GM19468 (cell line): ENCODE data around the gene DCTPP1.
A peak's percentile ranks its signal among the peaks of the same experiment; 100 is the strongest.

Experiments
- ATAC-seq: cut with Tn5 transposase; IDR thresholded peaks from one replicate; pipeline ENCODE4 v1.9.1; 2021; ENCODE audit warnings: mild to moderate bottlenecking, moderate library complexity, moderate number of reproducible peaks; ENCODE audit not compliant: unreplicated experiment; ENCODE audit errors: extremely low read depth

DCTPP1 gene

DNA sequence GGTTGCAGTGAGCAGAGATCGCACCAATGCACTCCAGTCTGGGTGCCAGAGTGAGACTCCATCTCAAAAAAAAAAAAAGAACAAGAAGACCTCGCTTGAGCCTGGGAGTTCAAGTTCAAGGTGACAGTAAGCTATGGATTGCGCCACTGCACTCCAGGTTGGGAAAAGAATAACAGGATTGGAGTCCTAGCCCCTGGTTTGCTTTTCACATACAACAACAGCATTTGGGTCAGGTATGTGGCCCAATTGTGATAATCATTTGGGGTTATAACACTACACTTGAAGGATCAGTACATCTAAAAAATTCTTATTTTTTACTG, 19.2 kb upstream of the DCTPP1 start:
- ATAC-seq: no peak

DNA sequence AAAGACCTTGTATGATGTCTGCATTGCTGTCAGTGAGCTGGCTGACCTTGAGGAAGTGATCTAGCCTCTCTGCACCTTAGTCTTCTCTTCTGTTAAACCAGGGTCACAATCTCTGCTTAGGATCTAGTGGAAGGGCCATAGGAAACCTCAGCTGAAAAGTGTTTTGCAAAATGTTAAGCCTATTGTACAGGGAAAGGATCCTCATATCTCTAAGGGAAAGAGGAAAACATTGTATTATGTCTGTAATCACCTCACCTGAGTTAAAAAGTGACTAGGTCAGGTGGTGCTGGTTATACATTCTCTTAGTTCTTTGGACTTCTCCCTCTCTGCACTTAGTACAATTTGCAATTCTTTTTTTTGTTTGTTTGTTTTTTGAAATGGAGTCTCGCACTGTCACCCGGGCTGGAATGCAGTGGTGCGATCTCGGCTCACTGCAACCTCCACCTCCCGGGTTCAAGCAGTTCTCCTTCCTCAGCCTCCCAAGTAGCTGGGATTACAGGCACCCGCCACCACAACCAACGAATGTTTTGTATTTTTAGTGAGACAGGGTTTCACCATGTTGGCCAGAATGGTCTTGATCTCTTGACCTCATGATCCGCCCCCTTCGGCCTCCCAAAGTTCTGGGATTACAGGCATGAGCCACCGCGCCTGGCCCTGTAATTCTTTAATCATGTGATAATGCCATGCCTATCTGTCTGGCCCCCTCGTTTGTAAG, 17.8 kb upstream of the DCTPP1 start:
- no peak for ATAC-seq

DNA sequence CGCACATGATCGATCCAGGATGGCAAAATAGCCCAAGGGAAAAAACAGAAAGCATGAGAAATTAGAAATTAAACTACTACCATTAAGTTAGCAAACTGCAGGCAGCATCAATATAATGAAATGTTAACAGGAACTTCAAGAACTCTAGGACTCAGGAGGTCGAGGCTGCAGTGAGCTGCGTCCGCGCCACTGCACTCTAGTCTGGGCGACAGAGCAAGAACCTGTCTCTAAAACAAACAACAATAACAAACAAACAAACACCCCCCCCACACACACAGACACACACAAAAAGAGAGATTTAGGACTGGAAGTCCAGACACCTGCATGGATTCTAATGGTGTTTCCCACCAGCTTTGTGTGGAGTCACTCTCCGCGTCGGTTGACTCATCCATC, 16.4 kb upstream of the DCTPP1 start:
- ATAC-seq: no peak

DNA sequence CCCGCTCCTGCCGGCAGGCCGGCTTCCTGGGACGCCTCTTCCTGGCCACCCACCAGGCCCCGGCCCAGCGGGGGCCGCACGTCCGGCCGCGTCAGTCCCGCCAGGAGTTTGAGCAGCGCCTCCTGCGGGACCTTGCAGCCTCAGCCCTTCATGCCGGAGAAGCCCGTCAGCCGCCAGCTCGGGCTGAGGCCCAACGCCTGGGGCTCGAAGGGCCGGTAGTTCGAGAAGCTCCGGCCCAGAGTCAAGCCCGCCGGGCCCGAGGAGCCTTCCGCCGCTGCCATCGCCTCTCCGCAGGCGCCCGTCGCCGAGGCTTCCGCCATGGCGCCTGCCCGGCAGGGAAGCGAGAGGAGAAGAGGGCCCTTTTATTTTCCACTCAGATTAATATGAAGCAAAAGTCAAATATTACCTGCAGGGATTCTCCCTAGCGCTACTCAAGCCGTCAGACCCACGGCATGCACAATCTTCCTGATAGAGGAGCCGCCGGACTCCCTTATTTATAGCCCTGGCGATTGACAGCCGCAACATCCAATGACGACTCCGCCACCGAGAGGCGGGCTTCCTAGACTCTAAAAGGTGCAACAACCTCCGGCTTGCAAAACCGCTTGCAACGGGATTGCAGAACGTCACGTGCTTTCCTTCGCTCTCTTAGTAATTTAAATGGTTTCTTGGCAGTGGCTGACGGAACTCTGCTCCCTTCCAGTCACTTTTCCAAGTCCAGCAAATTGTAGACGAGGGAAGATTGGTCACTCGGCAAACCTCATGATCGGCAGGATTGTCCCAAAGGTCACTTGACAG, 15.8 kb upstream of the DCTPP1 start, which contains the start of gene SEPHS2:
TSS of gene SEPHS2 (minus strand) at position 467 of the 795 bp plus-strand sequence. CDS start at position 320, 147 bp downstream.
- ATAC-seq: peak; percentile 63

DNA sequence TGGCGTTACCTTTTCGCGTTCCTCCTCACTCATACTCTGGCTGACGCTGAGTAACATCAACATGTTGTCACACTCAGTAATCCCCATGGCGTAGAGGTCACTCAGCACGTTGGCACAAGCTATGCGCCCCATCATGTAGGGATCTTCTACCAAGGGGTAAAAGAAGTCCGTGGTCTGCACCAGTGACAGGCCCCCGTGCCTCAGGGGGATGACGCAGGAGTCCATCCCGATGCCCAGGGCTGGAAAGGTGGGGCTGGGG, 15.2 kb upstream of the DCTPP1 start:
- no peak for ATAC-seq

DNA sequence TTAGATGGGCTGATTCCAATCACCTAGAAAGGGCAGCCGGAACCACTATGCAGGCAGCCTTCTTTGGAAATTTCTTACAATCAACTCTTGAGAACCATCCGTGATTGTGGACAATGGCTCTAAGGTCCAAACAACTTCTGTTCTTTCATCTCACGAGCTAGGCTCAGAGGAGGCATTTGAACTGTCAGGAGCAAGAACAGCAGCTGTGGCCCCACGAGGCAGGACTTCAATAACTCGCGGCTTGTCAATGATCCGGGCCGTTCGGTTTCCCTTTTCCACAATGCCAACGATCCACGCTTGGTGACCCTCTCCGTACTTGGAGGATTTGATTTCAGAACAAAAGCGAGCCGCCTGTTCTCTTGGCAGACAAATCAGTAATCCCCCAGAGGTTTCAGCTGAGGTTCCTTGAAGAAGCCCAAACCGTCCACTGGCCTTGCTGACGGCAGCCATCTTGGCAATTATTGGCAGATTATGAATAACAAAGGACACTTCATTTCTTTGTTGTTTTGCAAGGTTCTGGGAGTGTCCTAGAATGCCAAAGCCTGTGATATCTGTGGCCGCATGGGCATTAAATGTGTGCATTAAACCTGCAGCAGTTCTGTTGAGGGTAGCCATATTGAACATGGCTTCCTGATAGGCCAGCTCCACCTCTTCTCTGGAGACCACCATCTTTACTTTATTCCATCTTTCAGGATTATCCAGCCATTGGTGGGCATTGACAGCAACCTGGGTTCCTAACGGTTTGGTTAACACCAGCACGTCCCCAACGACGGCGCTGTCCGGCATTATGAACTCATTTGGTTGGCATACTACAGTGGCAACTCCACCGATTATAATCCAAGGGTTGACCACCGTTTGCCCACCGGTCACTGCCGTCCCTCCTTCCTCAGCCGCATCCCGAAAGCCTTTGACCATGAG, 14.7 kb upstream of the DCTPP1 start:
- ATAC-seq: no peak

GRCh38 chr16:30443631-30444030, 13.8 kb upstream of the DCTPP1 start:
- ATAC-seq: no peak

DNA sequence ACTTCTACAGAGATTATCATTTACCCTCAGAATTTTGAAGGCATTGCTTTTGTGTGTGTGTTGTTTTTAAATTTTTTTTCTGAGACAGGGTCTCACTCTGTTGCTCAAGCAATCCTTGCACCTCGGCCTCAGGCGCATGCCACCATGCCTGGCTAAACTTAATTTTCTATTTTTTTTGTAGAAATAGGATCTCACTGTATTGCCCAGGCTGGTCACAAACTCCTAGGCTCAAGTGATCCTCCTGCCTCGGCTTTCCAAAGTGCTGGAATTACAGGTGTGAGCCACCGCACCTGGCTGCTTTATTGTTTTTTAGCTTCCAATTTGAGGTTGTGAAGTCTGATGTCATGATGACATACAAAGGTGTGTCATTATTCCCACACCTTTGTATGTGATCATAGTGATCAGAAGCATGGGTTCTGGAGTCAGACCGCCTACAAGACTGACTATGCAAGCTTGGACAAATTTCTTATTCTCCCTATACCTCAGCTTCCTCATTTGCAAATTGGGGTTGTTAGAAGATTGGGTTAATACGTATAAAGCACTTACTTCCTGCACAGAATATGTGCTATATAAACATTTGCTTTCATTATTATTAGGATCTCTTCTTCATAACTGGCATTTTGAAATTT, 10.0 kb upstream of the DCTPP1 start:
- no peak for ATAC-seq

- no peak for ATAC-seq
Observed at GRCh38 chr16:30438835-30439234, 9.0 kb upstream of the DCTPP1 start.

GRCh38 chr16:30437511-30438046, 7.7 kb upstream of the DCTPP1 start:
- ATAC-seq: no peak

GRCh38 chr16:30434852-30435251, 5.0 kb upstream of the DCTPP1 start:
- no peak for ATAC-seq

- ATAC-seq: no peak
Observed at GRCh38 chr16:30430428-30430970, 669 bp upstream of the DCTPP1 start.

- no peak for ATAC-seq
Observed at GRCh38 chr16:30429418-30429677, 482 bp downstream of the DCTPP1 start.

DNA sequence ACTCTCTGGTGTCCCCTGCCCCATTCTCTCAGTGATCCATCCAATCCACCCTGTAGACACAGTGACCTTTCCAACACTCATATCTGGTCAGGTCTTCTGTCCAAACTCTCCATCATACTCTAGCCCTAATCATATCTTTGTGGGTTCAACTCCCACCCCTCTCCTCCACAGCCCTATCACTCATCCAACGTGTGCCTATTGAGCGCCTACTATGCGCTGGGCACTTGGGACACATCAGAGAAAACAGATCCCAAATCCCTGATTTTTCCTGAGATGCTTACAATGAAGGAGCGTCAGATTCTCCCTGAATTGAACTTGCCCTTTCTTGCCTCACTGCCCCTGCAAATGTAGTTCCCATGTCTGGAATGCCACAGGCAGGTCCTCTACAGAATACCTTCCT, 1.8 kb downstream of the DCTPP1 start:
- ATAC-seq: no peak

DNA sequence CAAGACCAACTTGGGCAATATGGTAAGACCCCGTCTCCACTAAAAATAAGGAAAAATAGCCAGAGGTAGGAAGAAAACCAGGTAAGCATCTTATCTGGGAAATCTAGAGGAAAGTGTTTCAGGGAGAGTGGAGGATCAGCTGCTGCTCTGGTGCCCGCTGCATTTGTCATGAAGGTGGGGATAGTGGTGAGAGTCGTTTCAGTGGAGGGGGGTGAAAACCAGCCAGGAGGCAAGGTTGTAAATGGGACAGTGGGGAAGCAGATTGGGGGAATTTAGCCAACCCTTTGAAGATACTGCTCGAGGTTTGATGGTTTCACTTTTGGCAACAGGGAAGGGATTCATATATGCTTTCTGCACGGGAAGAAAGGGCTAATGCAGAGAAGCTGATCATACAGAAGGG, 8.8 kb downstream of the DCTPP1 start:
- ATAC-seq: no peak

- ATAC-seq: no peak
Observed at GRCh38 chr16:30418350-30419181, 11.3 kb downstream of the DCTPP1 start.

DNA sequence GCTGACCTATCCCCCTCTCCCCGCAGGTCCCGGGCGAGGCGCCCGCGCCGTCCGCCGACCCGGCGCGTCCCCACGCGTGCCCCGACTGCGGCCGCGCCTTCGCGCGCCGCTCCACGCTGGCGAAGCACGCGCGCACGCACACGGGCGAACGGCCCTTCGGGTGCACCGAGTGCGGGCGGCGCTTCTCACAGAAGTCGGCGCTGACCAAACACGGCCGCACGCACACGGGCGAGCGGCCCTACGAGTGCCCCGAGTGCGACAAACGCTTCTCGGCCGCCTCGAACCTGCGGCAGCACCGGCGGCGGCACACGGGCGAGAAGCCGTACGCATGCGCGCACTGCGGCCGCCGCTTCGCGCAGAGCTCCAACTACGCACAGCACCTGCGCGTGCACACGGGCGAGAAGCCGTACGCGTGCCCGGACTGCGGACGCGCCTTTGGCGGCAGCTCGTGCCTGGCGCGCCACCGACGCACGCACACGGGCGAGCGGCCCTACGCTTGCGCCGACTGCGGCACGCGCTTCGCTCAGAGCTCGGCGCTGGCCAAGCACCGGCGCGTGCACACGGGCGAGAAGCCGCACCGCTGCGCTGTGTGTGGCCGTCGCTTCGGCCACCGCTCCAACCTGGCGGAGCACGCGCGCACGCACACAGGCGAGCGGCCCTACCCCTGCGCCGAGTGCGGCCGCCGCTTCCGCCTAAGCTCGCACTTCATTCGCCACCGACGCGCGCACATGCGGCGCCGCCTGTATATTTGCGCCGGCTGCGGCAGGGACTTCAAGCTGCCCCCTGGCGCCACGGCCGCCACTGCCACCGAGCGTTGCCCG, 12.1 kb downstream of the DCTPP1 start:
- peak; percentile 62 for ATAC-seq

- ATAC-seq: no peak
Observed at GRCh38 chr16:30416624-30417528, 13.0 kb downstream of the DCTPP1 start.
